Stimulated activated CD4-positive, alpha-beta T cell treated with anti-CD3 and anti-CD28 coated beads, Interleukin-1b, Interleukin-23, amount 100 ng/mL, for 1 hour (primary cell): Measurements from ENCODE around the gene ACOT7.

Experiments used
- DNase-seq, 2 donors: peaks; one replicate each; pipeline ENCODE4 v3.0.0-alpha.2; 2020; ENCODE audit warnings: low read depth in 2 of 2

The ACOT7 gene

GRCh38 chr1:6268415-6268814 is 125.2 kb downstream of the ACOT7 start:
- DNase-seq = no peak

- DNase-seq = no peak
Measured at GRCh38 chr1:6267686-6268322, 125.8 kb downstream of the ACOT7 start.

GRCh38 chr1:6266641-6267040 is 126.9 kb downstream of the ACOT7 start:
- no peak for DNase-seq

- no peak for DNase-seq
Measured at GRCh38 chr1:6265151-6265550, 128.4 kb downstream of the ACOT7 start.

- no peak for DNase-seq
Measured at GRCh38 chr1:6263716-6264115, 129.9 kb downstream of the ACOT7 start.

- DNase-seq = no peak
Measured at GRCh38 chr1:6262555-6263420, 130.8 kb downstream of the ACOT7 start.

- no peak for DNase-seq
Measured at GRCh38 chr1:6261615-6261995, 132.0 kb downstream of the ACOT7 start.

GRCh38 chr1:6260961-6261614 is 132.5 kb downstream of the ACOT7 start, which contains the start of gene GPR153:
Gene GPR153, minus strand, starts transcription at chr1:6261098. Its CDS starts 6,193 bp downstream, at chr1:6254905.
- peak in 1 of 2 donors; percentile 43 for DNase-seq

GRCh38 chr1:6260433-6260934 is 133.1 kb downstream of the ACOT7 start:
- DNase-seq = no peak

GRCh38 chr1:6259491-6260362 is 133.8 kb downstream of the ACOT7 start:
- peak; percentile 26 to 47 for DNase-seq

- DNase-seq = no peak
Measured at GRCh38 chr1:6258675-6259074, 134.9 kb downstream of the ACOT7 start.

GRCh38 chr1:6257541-6258069 is 136.0 kb downstream of the ACOT7 start:
- DNase-seq = no peak

- no peak for DNase-seq
Measured at GRCh38 chr1:6256645-6257044, 136.9 kb downstream of the ACOT7 start.

GRCh38 chr1:6254691-6255090 is 138.9 kb downstream of the ACOT7 start:
- no peak for DNase-seq

- DNase-seq = no peak
Measured at GRCh38 chr1:6253380-6253779, 140.2 kb downstream of the ACOT7 start.

GRCh38 chr1:6252374-6252710 is 141.2 kb downstream of the ACOT7 start:
- DNase-seq = no peak

GRCh38 chr1:6251681-6252373 is 141.7 kb downstream of the ACOT7 start:
- DNase-seq = no peak

GRCh38 chr1:6251233-6251632 is 142.3 kb downstream of the ACOT7 start:
- DNase-seq = no peak

- no peak for DNase-seq
Measured at GRCh38 chr1:6249739-6250689, 143.6 kb downstream of the ACOT7 start.
